ENCODE data around the gene PDE3A.

DNA sequence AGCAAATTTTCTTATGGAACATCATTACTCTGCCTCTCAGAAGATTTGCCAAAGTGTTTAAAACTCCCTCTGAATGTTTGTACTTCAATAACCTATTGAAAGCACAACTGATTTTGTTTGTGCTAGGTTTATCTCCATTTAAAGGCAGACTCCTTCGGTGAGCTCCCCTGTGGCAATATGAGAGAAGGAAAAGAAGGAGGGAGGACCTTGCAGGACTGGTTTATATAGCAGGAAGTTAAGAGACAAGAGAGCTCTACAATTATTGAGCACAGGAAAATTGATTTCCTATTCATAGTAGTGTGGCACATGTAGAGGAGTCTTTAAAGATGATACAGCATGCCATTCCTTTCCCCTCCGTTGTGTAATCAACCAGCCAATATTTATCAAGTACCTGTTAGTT, 75.5 kb downstream of the PDE3A start:
- TF ChIP-seq POLR2A (IDR thresholded peaks at IDR 0.05), result no peak
- TF ChIP-seq, protein P1, sequence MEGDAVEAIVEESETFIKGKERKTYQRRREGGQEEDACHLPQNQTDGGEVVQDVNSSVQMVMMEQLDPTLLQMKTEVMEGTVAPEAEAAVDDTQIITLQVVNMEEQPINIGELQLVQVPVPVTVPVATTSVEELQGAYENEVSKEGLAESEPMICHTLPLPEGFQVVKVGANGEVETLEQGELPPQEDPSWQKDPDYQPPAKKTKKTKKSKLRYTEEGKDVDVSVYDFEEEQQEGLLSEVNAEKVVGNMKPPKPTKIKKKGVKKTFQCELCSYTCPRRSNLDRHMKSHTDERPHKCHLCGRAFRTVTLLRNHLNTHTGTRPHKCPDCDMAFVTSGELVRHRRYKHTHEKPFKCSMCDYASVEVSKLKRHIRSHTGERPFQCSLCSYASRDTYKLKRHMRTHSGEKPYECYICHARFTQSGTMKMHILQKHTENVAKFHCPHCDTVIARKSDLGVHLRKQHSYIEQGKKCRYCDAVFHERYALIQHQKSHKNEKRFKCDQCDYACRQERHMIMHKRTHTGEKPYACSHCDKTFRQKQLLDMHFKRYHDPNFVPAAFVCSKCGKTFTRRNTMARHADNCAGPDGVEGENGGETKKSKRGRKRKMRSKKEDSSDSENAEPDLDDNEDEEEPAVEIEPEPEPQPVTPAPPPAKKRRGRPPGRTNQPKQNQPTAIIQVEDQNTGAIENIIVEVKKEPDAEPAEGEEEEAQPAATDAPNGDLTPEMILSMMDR (IDR thresholded peaks at IDR 0.05), result no peak
